HCT116 (cell line): Measurements from ENCODE around the gene ACVR1. TPM values are rescaled to one million over a fixed set of nuclear protein-coding genes. Genes with fewer than 3 reads are reported as not detected.
"Not testable (repeated sequence)": the region's sequence is repeated elsewhere in the genome, so short reads cannot be mapped to it uniquely, and the experiment has no call there.

Experiments used
- ATAC-seq: fragments of 200-7000 bp; cut with Tn5 transposase; 2 replicates; pipeline ENCODE4 v1.9.1; 2020; ENCODE audit warnings: mild to moderate bottlenecking, moderate library complexity
- BruUV-seq: library from RNA; stranded (reverse); fragments of 400-500 nt; replicated peaks from 2 replicates; lab custom pipeline; 2021; lab: Mats Ljungman, UMichigan
- CTCF ChIA-PET: fragments of 300-600 bp; sonication (Branson Sonifier 250); formaldehyde crosslinking; loops from one replicate; lab custom pipeline; 2021; ENCODE audit warnings: antibody characterized with exemption; lab: Charles Lee
- POLR2A ChIA-PET: fragments of 300-600, 350-600 bp; sonication (Branson Sonifier 250); formaldehyde crosslinking; loops from one replicate; lab custom pipeline; 2021; ENCODE audit warnings: antibody characterized with exemption; lab: Charles Lee
- RAD21 ChIA-PET, 2 experiments: fragments of 300-600 bp; sonication (Branson Sonifier 250); formaldehyde crosslinking; loops; one replicate each; lab custom pipeline; 2023; ENCODE audit warnings: low total read pairs in 2 of 2; ENCODE audit not compliant: uncharacterized antibody in 2 of 2, unreplicated experiment in 2 of 2, low non-redundant PET in 1 of 2; lab: Charles Lee
- DNase-seq: peaks from one replicate; pipeline ENCODE4 v3.0.0-alpha.2; 2010; ENCODE audit warnings: low read depth, low spot score
- H2AFZ ChIP-seq: fragments of 200-600 bp; shearing (Covaris generic), sonication (generic); 2 replicates; pipeline ENCODE4 v1.6.1; 2017; ENCODE audit warnings: low read depth, mixed run types, mixed read lengths, antibody characterized with exemption, low read length; ENCODE audit not compliant: poor library complexity, severe bottlenecking
- H3K27ac ChIP-seq: 2 replicates; pipeline ENCODE4 v1.5.1; 2012; ENCODE audit warnings: low read depth, low read length
- H3K27me3 ChIP-seq: fragments of 200-600 bp; sonication (generic); 2 replicates; pipeline ENCODE4 v1.6.1; 2016; ENCODE audit warnings: mixed run types, low read length, mixed read lengths; ENCODE audit not compliant: insufficient read depth
- H3K36me3 ChIP-seq, 2 experiments: fragments of 200-500 bp in 1 of 2; fragments of 200-600 bp in 1 of 2; sonication (Bioruptor generic) in 1 of 2; sonication (generic) in 1 of 2; 2 replicates each; pipeline versions ENCODE4 v1.5.1 to v1.6.1; 2014 to 2016; ENCODE audit warnings: low read length in 2 of 2, inconsistent platforms in 1 of 2, mixed read lengths in 1 of 2, mixed run types in 1 of 2; ENCODE audit not compliant: insufficient read depth in 2 of 2, control insufficient read depth in 1 of 2
- H3K4me1 ChIP-seq, 2 experiments: fragments of 200-600 bp in 1 of 2; sonication (generic) in 1 of 2; 2 replicates each; pipeline versions ENCODE4 v1.5.1 to v1.6.1; 2012 to 2017; ENCODE audit warnings: low read length in 2 of 2, inconsistent platforms in 1 of 2, mild to moderate bottlenecking in 1 of 2, mixed read lengths in 1 of 2, mixed run types in 1 of 2, moderate library complexity in 1 of 2; ENCODE audit not compliant: insufficient read depth in 2 of 2, control insufficient read depth in 1 of 2
- H3K4me2 ChIP-seq: fragments of 200-600 bp; sonication (generic); 2 replicates; pipeline ENCODE4 v1.6.1; 2017; ENCODE audit warnings: mixed run types, low read length, mixed read lengths
- H3K4me3 ChIP-seq, 2 experiments: fragments of 200-600 bp in 1 of 2; sonication (generic) in 1 of 2; replicated peaks in 1 of 2; 2 replicates each; pipeline ENCODE4 v1.5.1; 2011 to 2016; ENCODE audit warnings: low read length in 2 of 2, control low read depth in 1 of 2, low read depth in 1 of 2, mild to moderate bottlenecking in 1 of 2, mixed read lengths in 1 of 2, mixed run types in 1 of 2
- H3K79me2 ChIP-seq: fragments of 200-600 bp; sonication (generic); 2 replicates; pipeline ENCODE4 v1.6.1; 2017; ENCODE audit warnings: mild to moderate bottlenecking, mixed run types, low read length, moderate library complexity, mixed read lengths; ENCODE audit not compliant: insufficient read depth
- H3K9ac ChIP-seq: fragments of 200-600 bp; sonication (generic); 2 replicates; pipeline ENCODE4 v1.6.1; 2016; ENCODE audit warnings: low read length, mixed read lengths
- H3K9me2 ChIP-seq: fragments of 200-600 bp; sonication (generic), shearing (Covaris generic); 2 replicates; pipeline ENCODE4 v1.6.1; 2017; ENCODE audit warnings: mixed run types, mild to moderate bottlenecking, moderate library complexity; ENCODE audit not compliant: insufficient read depth
- H3K9me3 ChIP-seq, 2 experiments: fragments of 200-500 bp in 1 of 2; fragments of 200-600 bp in 1 of 2; sonication (Bioruptor generic) in 1 of 2; sonication (generic) in 1 of 2; 2 replicates each; pipeline ENCODE4 v1.6.1; 2014 to 2017; ENCODE audit warnings: low read length in 2 of 2, mixed read lengths in 2 of 2, inconsistent platforms in 1 of 2, low read depth in 1 of 2, mild to moderate bottlenecking in 1 of 2, mixed run types in 1 of 2, moderate library complexity in 1 of 2; ENCODE audit not compliant: control insufficient read depth in 1 of 2, insufficient read depth in 1 of 2
- H4K20me1 ChIP-seq: fragments of 200-600 bp; sonication (generic), shearing (Covaris generic); 2 replicates; pipeline ENCODE4 v1.6.1; 2017; ENCODE audit warnings: mixed run types, mild to moderate bottlenecking, moderate library complexity; ENCODE audit not compliant: insufficient read depth
- ATF3 ChIP-seq: IDR thresholded peaks from 2 replicates; pipeline ENCODE4 v1.6.1; 2012
- CEBPB ChIP-seq: IDR thresholded peaks from 2 replicates; pipeline ENCODE4 v1.6.1; 2012; ENCODE audit warnings: low read depth
- EZH2 ChIP-seq: fragments of 200-600 bp; sonication (generic); IDR thresholded peaks from 2 replicates; pipeline ENCODE4 v1.6.1; 2017; ENCODE audit warnings: antibody characterized with exemption, mixed run types
- EZH2phosphoT487 ChIP-seq: fragments of 200-600 bp; IDR thresholded peaks from 2 replicates; pipeline ENCODE4 v1.6.1; 2018; ENCODE audit warnings: antibody characterized with exemption, borderline replicate concordance
- JUND ChIP-seq: IDR thresholded peaks from 2 replicates; pipeline ENCODE4 v1.6.1; 2012
- MAX ChIP-seq: IDR thresholded peaks from 2 replicates; pipeline ENCODE4 v1.6.1; 2012
- POLR2A ChIP-seq: IDR thresholded peaks from 2 replicates; pipeline ENCODE4 v1.7.0; 2011; ENCODE audit warnings: borderline replicate concordance; ENCODE audit not compliant: insufficient read depth, insufficient read length; ENCODE audit errors: extremely low read depth
- POLR2AphosphoS5 ChIP-seq: IDR thresholded peaks from 2 replicates; pipeline ENCODE4 v1.6.1; 2011; ENCODE audit warnings: mild to moderate bottlenecking, low read depth, low read length, moderate library complexity
- RAD21 ChIP-seq: IDR thresholded peaks from 2 replicates; pipeline ENCODE4 v1.6.1; 2012; ENCODE audit warnings: low read depth, mild to moderate bottlenecking
- SIN3A ChIP-seq: IDR thresholded peaks from 2 replicates; pipeline ENCODE4 v1.6.1; 2012; ENCODE audit warnings: low read depth
- SP1 ChIP-seq: IDR thresholded peaks from 2 replicates; pipeline ENCODE4 v1.6.1; 2012; ENCODE audit warnings: low read depth
- TCF7L2 ChIP-seq: IDR thresholded peaks from 2 replicates; pipeline ENCODE4 v1.7.0; 2011; ENCODE audit warnings: borderline replicate concordance, inconsistent platforms; ENCODE audit not compliant: insufficient read depth, insufficient read length; ENCODE audit errors: extremely low read depth
- YY1 ChIP-seq: IDR thresholded peaks from 2 replicates; pipeline ENCODE4 v1.6.1; 2011; ENCODE audit warnings: low read length, low read depth, moderate library complexity, mild to moderate bottlenecking; ENCODE audit not compliant: insufficient replicate concordance; ENCODE audit errors: extremely low read depth
- ZBTB33 ChIP-seq: IDR thresholded peaks from 2 replicates; pipeline ENCODE4 v1.6.1; 2011; ENCODE audit warnings: mild to moderate bottlenecking, low read length, moderate library complexity; ENCODE audit not compliant: insufficient replicate concordance; ENCODE audit errors: extremely low read depth
- ZFX ChIP-seq: fragments of 450-650 bp; IDR thresholded peaks from 2 replicates; pipeline ENCODE4 v1.6.1; 2017
- ZNF274 ChIP-seq: fragments of 200-500 bp; sonication (Bioruptor generic); IDR thresholded peaks from 2 replicates; pipeline ENCODE4 v1.6.1; 2014; ENCODE audit warnings: mild to moderate bottlenecking, low read depth, low read length, inconsistent platforms
- intact Hi-C: fragments of 100-400 bp; cut with micrococcal nuclease; formaldehyde crosslinking; loops from 2 replicates; pipeline ENCODE4 v1.10.0; 2022
- total RNA-seq: library from RNA; stranded (reverse); gene quantifications from one replicate; pipeline ENCODE4 v1.2.1, GENCODE V29; 2021; ENCODE audit not compliant: unreplicated experiment

Gene ACVR1
- total RNA-seq, 1 experiment from 2014 or later, result 16.9 TPM

GRCh38 chr2:157704148-157704547 is 172.0 kb downstream of the ACVR1 start:
- CTCF ChIA-PET, ATAC-seq, H3K4me3 ChIP-seq, H3K27ac ChIP-seq, H3K4me2 ChIP-seq, H3K9me2 ChIP-seq, H3K9me3 ChIP-seq, H3K4me1 ChIP-seq, H3K36me3 ChIP-seq, BruUV-seq, H4K20me1 ChIP-seq, RAD21 ChIA-PET, H2AFZ ChIP-seq, POLR2A ChIA-PET, H3K9ac ChIP-seq, DNase-seq, intact Hi-C loops, H3K79me2 ChIP-seq, H3K27me3 ChIP-seq: not testable (repeated sequence)

GRCh38 chr2:157699806-157700205 is 176.3 kb downstream of the ACVR1 start:
- Histone ChIP-seq H3K27ac (no peak overlapping the region), H4K20me1 (no peaks in the 10 kb centered on the region), H2AFZ (no peak overlapping the region), H3K9me3 (no peaks in the 10 kb centered on the region), H3K79me2 (no peaks in the 10 kb centered on the region), H3K4me1 (no peaks in the 10 kb centered on the region), H3K27me3 (no peaks in the 10 kb centered on the region), H3K4me2 (no peak overlapping the region), H3K4me3 (no peak overlapping the region), H3K9ac (no peak overlapping the region), H3K36me3 (no peaks in the 10 kb centered on the region), H3K9me2 (no peaks in the 10 kb centered on the region)
- ATAC-seq (no peak), DNase-seq (no peak)
- RAD21 ChIA-PET, result no interaction called here
- intact Hi-C loops, result no loop called here
- no TSS peak for BruUV-seq
- CTCF ChIA-PET, result no interaction called here
- POLR2A ChIA-PET, result no interaction called here
- TF ChIP-seq JUND (no peak), SP1 (no peak), ATF3 (no peak), MAX (no peak), YY1 (no peak), POLR2AphosphoS5 (no peak), SIN3A (no peak), RAD21 (no peak), ZBTB33 (no peak), ZNF274 (no peak), ZFX (no peak), CEBPB (no peak), POLR2A (no peak), EZH2 (no peak), EZH2phosphoT487 (no peak), TCF7L2 (no peak)
